Measurements from ENCODE around the gene INIP. TPM values are rescaled to one million over a fixed set of nuclear protein-coding genes. Genes with fewer than 3 reads are reported as not detected.

The INIP gene
- total and polyA plus RNA-seq, 12 donors = 4.5 to 18.9 (median 11.9) TPM

GRCh38 chr9:112640311-112640710, 77.6 kb downstream of the INIP start:
- Histone ChIP-seq H3K4me1 (peaks cover 0 to 5% (median 0%) of the 10 kb centered on the region in 9 donors), H3K9me3 (peaks cover 0 to 21% (median 11%) of the 10 kb centered on the region in 11 donors), H3K4me3 (no peak overlapping the region), H3K27me3 (no peaks in the 10 kb centered on the region), H3K36me3 (no peaks in the 10 kb centered on the region), H3K27ac (no peak overlapping the region)
- intact Hi-C loops (cut with DNase I) = no loop called here
- WGBS, 2 donors = 97% methylated on average over 4 of the region's 4 CpGs
- no peak for TF ChIP-seq CTCF (IDR thresholded peaks at IDR 0.05)
- ATAC-seq (no peak), DNase-seq (no peak)

Other genes with a start within 250 kb of the INIP start
- 1 to 10 TPM; 3.0 to 7.7 (median 6.6) TPM for gene KIAA1958, start 231.3 kb downstream of the INIP start, total RNA-seq
- gene KIAA1958, start 231.3 kb downstream of the INIP start, polyA plus RNA-seq = 1 to 10 TPM in 1 of 2 donors, under 1 TPM in 1; 0.59 to 1.2 TPM
- gene SNX30, start 32.6 kb upstream of the INIP start, total RNA-seq = 1 to 10 TPM; 3.1 to 7.2 (median 4.0) TPM
- gene SNX30, start 32.6 kb upstream of the INIP start, polyA plus RNA-seq = 1 to 10 TPM in 1 of 2 donors, under 1 TPM in 1; 0.88 to 1.2 TPM
- gene SLC46A2, start 172.8 kb upstream of the INIP start, total RNA-seq = under 1 TPM in 2 of 10 donors, not detected in 8; 0.15 to 0.42 TPM
- under 1 TPM in 1 of 2 donors, not detected in 1; 0.06 TPM for gene SLC46A2, start 172.8 kb upstream of the INIP start, polyA plus RNA-seq

Data from heart right ventricle (tissue), 16 donors.